Loucy (cell line): ENCODE results near the gene PAN3.
A peak's percentile ranks its signal among the peaks of the same experiment; 100 is the strongest.

Source experiments
- H2AFZ ChIP-seq: fragments of 200-600 bp; sonication (generic); 2 replicates; pipeline ENCODE4 v1.6.0; 2016; ENCODE audit warnings: antibody characterized with exemption, mild to moderate bottlenecking, low read length, moderate library complexity
- H3F3A ChIP-seq: fragments of 200-600 bp; 2 replicates; pipeline ENCODE4 v1.6.0; 2016; ENCODE audit warnings: antibody characterized with exemption, low read depth, mild to moderate bottlenecking
- H3K27me3 ChIP-seq: fragments of 200-600 bp; sonication (generic); 2 replicates; pipeline ENCODE4 v1.6.1; 2014; ENCODE audit warnings: low read length, mild to moderate bottlenecking; ENCODE audit not compliant: insufficient read depth, poor library complexity, severe bottlenecking
- H3K36me3 ChIP-seq: fragments of 200-600 bp; sonication (generic); 2 replicates; pipeline ENCODE4 v1.6.1; 2016; ENCODE audit warnings: low read length; ENCODE audit not compliant: insufficient read depth
- H3K4me1 ChIP-seq: fragments of 200-600 bp; sonication (generic); 2 replicates; pipeline ENCODE4 v1.5.1; 2014; ENCODE audit warnings: low read length, mild to moderate bottlenecking; ENCODE audit not compliant: insufficient read depth, poor library complexity, severe bottlenecking
- H3K4me2 ChIP-seq: fragments of 200-600 bp; sonication (generic); 2 replicates; pipeline ENCODE4 v1.6.0; 2014; ENCODE audit warnings: antibody characterized with exemption, low read length, low read depth, mild to moderate bottlenecking; ENCODE audit not compliant: poor library complexity, severe bottlenecking
- H3K4me3 ChIP-seq: fragments of 200-600 bp; sonication (generic); 2 replicates; pipeline ENCODE4 v1.5.1; 2014; ENCODE audit warnings: low read length, mild to moderate bottlenecking, mixed read lengths; ENCODE audit not compliant: poor library complexity, severe bottlenecking
- H3K79me2 ChIP-seq: fragments of 200-600 bp; sonication (generic); 2 replicates; pipeline ENCODE4 v1.6.1; 2014; ENCODE audit warnings: low read length; ENCODE audit not compliant: insufficient read depth
- H3K9ac ChIP-seq: fragments of 200-600 bp; sonication (generic); 2 replicates; pipeline ENCODE4 v1.6.0; 2014; ENCODE audit warnings: mild to moderate bottlenecking, low read depth, low read length, moderate library complexity; ENCODE audit not compliant: poor library complexity, severe bottlenecking
- H3K9me2 ChIP-seq: fragments of 200-600 bp; sonication (generic); replicated peaks from 2 replicates; pipeline ENCODE4 v1.6.1; 2016; ENCODE audit warnings: low read depth, low read length, mixed read lengths
- H3K9me3 ChIP-seq: fragments of 200-600 bp; sonication (generic); 2 replicates; pipeline ENCODE4 v1.6.1; 2014; ENCODE audit warnings: mild to moderate bottlenecking, antibody characterized with exemption, low read length, low read depth; ENCODE audit not compliant: insufficient read depth
- H4K20me1 ChIP-seq: fragments of 200-600 bp; sonication (generic); 2 replicates; pipeline ENCODE4 v1.6.0; 2014; ENCODE audit warnings: antibody characterized with exemption, low read length, mild to moderate bottlenecking; ENCODE audit not compliant: insufficient read depth, poor library complexity, severe bottlenecking
- EZH2phosphoT487 ChIP-seq: fragments of 200-600 bp; IDR thresholded peaks from 2 replicates; pipeline ENCODE4 v1.6.1; 2018; ENCODE audit warnings: antibody characterized with exemption, mild to moderate bottlenecking, moderate library complexity, borderline replicate concordance
- TF ChIP-seq, protein P1 (sequence below): fragments of 200-600 bp; sonication (generic); conservative IDR thresholded peaks from 2 replicates; pipeline ENCODE4 v1.5.1; 2014; ENCODE audit warnings: mild to moderate bottlenecking, antibody characterized with exemption, low read length

Gene PAN3

DNA sequence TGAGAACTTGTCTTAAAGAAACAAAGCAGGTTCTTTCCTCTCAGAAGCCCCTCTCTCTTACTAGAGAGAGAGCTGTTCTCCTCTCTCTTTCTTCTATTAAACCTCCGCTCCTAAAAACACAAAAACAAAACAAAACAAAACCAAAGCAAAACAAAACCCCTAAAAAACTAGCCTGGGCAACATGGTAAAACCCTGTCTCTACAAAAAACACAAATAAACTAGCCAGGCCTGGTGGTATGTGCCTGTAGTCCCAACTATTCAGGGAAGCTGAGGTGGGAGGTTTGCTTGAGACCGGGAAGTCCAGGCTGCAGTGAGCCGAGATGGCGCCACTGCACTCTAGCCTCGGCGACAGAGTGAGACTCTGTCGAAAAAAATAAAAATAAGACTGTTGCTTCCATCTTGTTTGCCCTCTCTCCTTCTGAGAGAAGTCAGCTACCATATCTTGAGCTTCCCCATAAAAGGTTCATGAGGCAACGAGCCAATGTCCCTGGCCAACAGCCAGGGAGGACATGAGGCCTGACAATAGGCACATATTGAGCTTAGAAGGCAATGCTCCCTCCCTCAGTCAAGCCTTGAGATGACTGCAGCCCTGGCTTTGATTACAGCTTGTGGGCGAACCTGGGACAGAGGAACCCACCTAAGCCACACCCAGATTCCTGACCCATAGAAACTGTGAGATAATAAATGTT, 20.5 kb upstream of the PAN3 start:
- no peaks in the 10 kb centered on the region for H3K36me3 ChIP-seq
- H3F3A ChIP-seq = no peaks in the 10 kb centered on the region
- H3K4me2 ChIP-seq = no peak overlapping the region
- no peak overlapping the region for H3K9ac ChIP-seq
- H2AFZ ChIP-seq = 0 out of 2 replicates have a peak overlapping the region, but pooled peaks have one; percentile 46
- H3K79me2 ChIP-seq = no peaks in the 10 kb centered on the region
- no peaks in the 10 kb centered on the region for H3K27me3 ChIP-seq
- no peaks in the 10 kb centered on the region for H3K4me1 ChIP-seq
- H3K4me3 ChIP-seq = no peak overlapping the region
- no peaks in the 10 kb centered on the region for H3K9me2 ChIP-seq
- H4K20me1 ChIP-seq = no peaks in the 10 kb centered on the region
- TF ChIP-seq, protein P1, sequence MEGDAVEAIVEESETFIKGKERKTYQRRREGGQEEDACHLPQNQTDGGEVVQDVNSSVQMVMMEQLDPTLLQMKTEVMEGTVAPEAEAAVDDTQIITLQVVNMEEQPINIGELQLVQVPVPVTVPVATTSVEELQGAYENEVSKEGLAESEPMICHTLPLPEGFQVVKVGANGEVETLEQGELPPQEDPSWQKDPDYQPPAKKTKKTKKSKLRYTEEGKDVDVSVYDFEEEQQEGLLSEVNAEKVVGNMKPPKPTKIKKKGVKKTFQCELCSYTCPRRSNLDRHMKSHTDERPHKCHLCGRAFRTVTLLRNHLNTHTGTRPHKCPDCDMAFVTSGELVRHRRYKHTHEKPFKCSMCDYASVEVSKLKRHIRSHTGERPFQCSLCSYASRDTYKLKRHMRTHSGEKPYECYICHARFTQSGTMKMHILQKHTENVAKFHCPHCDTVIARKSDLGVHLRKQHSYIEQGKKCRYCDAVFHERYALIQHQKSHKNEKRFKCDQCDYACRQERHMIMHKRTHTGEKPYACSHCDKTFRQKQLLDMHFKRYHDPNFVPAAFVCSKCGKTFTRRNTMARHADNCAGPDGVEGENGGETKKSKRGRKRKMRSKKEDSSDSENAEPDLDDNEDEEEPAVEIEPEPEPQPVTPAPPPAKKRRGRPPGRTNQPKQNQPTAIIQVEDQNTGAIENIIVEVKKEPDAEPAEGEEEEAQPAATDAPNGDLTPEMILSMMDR = no peak
- TF ChIP-seq EZH2phosphoT487 = no peak
- no peaks in the 10 kb centered on the region for H3K9me3 ChIP-seq

GRCh38 chr13:28120317-28120716, 18.0 kb upstream of the PAN3 start:
- no peak for TF ChIP-seq EZH2phosphoT487
- TF ChIP-seq, protein P1 = no peak
- H3K79me2 ChIP-seq = no peaks in the 10 kb centered on the region
- H3K4me2 ChIP-seq = no peak overlapping the region
- H3K9me2 ChIP-seq = no peaks in the 10 kb centered on the region
- no peaks in the 10 kb centered on the region for H4K20me1 ChIP-seq
- H2AFZ ChIP-seq = no peak overlapping the region
- H3K36me3 ChIP-seq = no peaks in the 10 kb centered on the region
- no peaks in the 10 kb centered on the region for H3K4me1 ChIP-seq
- no peak overlapping the region for H3K9ac ChIP-seq
- no peak overlapping the region for H3K4me3 ChIP-seq
- no peaks in the 10 kb centered on the region for H3F3A ChIP-seq
- H3K27me3 ChIP-seq = no peaks in the 10 kb centered on the region
- no peaks in the 10 kb centered on the region for H3K9me3 ChIP-seq

DNA sequence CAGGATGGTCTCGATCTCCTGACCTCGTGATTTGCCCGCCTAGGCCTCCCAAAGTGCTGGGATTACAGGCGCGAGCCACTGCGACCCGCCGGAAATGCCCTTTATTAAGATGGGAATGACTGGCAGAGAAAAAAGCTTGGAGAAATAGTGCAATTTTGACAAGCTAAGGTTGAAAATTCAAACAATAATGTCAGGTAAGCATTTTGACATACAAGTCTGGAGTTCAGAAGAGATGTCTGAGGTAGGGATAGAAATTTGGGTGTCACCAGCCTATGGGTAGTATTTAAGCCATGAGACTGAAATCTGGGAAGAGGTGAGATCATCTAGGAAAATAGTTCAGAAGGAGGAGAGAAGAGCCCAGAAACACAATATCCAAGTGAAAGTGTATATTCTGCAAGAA, 17.1 kb upstream of the PAN3 start:
- Histone ChIP-seq H3K36me3 (no peaks in the 10 kb centered on the region), H4K20me1 (no peaks in the 10 kb centered on the region), H3K4me1 (no peaks in the 10 kb centered on the region), H3K79me2 (no peaks in the 10 kb centered on the region), H2AFZ (no peak overlapping the region), H3K9me3 (no peaks in the 10 kb centered on the region), H3F3A (no peaks in the 10 kb centered on the region), H3K9me2 (no peaks in the 10 kb centered on the region), H3K4me2 (no peak overlapping the region), H3K9ac (no peak overlapping the region), H3K4me3 (no peak overlapping the region), H3K27me3 (no peaks in the 10 kb centered on the region)
- TF ChIP-seq EZH2phosphoT487 = no peak
- TF ChIP-seq, protein P1 = no peak
